Upper lobe of left lung (tissue), 6 donors: ENCODE results near the gene CTXND1. TPM values are rescaled to one million over a fixed set of nuclear protein-coding genes. Genes with fewer than 3 reads are reported as not detected.

Source experiments
- ATAC-seq, 2 donors: fragments of 200-7000 bp; cut with Tn5 transposase; one replicate each; pipeline ENCODE4 v1.9.1; 2022; ENCODE audit warnings: mild to moderate bottlenecking in 2 of 2, moderate library complexity in 2 of 2; ENCODE audit not compliant: low FRiP score in 2 of 2
- DNase-seq, 2 donors: peaks; one replicate each; pipeline ENCODE4 v3.0.0-alpha.2; 2019 to 2020
- H3K27ac ChIP-seq, 4 donors: fragments of 200-600 bp; sonication (generic); one replicate each; pipeline ENCODE4 v1.5.1; 2016 to 2019
- H3K27me3 ChIP-seq, 4 donors: fragments of 200-600 bp; sonication (generic); one replicate each; pipeline ENCODE4 v1.5.1; 2017 to 2019
- H3K36me3 ChIP-seq, 4 donors: fragments of 200-600 bp; sonication (generic); one replicate each; pipeline ENCODE4 v1.5.1; 2016 to 2019
- H3K4me1 ChIP-seq, 4 donors: fragments of 200-600 bp; sonication (generic); one replicate each; pipeline ENCODE4 v1.5.1; 2018 to 2019
- H3K4me3 ChIP-seq, 4 donors: fragments of 200-600 bp; sonication (generic); one replicate each; pipeline ENCODE4 v1.5.1; 2017 to 2019; ENCODE audit warnings: mild to moderate bottlenecking in 2 of 4, moderate library complexity in 1 of 4
- H3K9me3 ChIP-seq, 4 donors: fragments of 200-600 bp; sonication (generic); one replicate each; pipeline ENCODE4 v1.5.1; 2018 to 2019
- POLR2A ChIP-seq, 4 donors: fragments of 450-650 bp; IDR thresholded peaks; one replicate each; pipeline ENCODE4 v1.5.1; 2016 to 2017; ENCODE audit warnings: antibody characterized with exemption in 4 of 4, mild to moderate bottlenecking in 2 of 4
- POLR2AphosphoS5 ChIP-seq, 2 donors: sonication (generic); formaldehyde crosslinking; IDR thresholded peaks; one replicate each; pipeline ENCODE4 v1.5.1; 2017; ENCODE audit warnings: antibody characterized with exemption in 2 of 2
- WGBS, 2 donors: methylation state at CpG; one replicate each; pipeline ENCODE4 v1.1.5; 2017 to 2018; 5-methylcytosine and 5-hydroxymethylcytosine counted together
- total RNA-seq, 6 donors: library from RNA; depleted of rRNA in 4 of 6; stranded (reverse); fragments of >200 nt in 4 of 6; gene quantifications; one replicate each; pipeline versions ENCODE4 v1.1.0 to v1.2.1, GENCODE V29; 2016 to 2021
- TF ChIP-seq, protein P1 (sequence below), 6 experiments: fragments of 450-650 bp in 4 of 6; fragments of 200-600 bp in 2 of 6; sonication (generic) in 2 of 6; IDR thresholded peaks; one replicate each; pipeline ENCODE4 v1.5.1; 2016 to 2019; ENCODE audit warnings: antibody characterized with exemption in 6 of 6
- donor health status: DM: no; HTN: no; CAD: no; lungs with moderate emphysema.
- donor health status: DM: no; HTN: yes; CAD: no; lungs with severe emphysema.

The CTXND1 gene
- total RNA-seq, 6 donors from 2014 or later = 0.10 to 4.1 (median 1.1) TPM

DNA sequence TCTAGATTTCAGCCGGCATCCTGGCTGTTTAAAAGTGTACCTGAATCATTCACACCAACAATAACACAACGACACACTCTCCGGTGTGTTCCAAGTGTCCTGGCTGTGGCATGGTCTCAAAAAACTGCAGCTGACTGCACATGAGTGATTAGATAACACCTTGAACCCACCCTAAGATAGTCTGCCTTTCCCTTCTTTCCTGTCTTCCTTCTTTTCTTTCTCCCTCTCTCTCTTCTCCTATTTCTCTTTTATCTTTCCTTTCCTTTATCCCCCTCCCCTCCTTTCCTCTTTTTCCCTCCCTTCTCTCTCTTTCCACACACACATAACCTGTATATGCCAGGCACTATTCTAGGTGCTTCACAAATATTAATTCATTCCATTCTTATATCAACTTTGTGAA is 100.4 kb downstream of the CTXND1 start:
- Histone ChIP-seq H3K27me3 (no peaks in the 10 kb centered on the region), H3K4me1 (peaks cover 15 to 39% (median 36%) of the 10 kb centered on the region in 4 donors), H3K4me3 (no peak overlapping the region), H3K27ac (no peak overlapping the region), H3K36me3 (no peaks in the 10 kb centered on the region), H3K9me3 (no peaks in the 10 kb centered on the region)
- WGBS, 2 donors = 69 to 71% methylated on average over 3 of the region's 3 CpGs
- TF ChIP-seq POLR2A (IDR thresholded peaks at IDR 0.05) = no peak
- no peak for TF ChIP-seq POLR2AphosphoS5 (IDR thresholded peaks at IDR 0.05)
- TF ChIP-seq, protein P1, sequence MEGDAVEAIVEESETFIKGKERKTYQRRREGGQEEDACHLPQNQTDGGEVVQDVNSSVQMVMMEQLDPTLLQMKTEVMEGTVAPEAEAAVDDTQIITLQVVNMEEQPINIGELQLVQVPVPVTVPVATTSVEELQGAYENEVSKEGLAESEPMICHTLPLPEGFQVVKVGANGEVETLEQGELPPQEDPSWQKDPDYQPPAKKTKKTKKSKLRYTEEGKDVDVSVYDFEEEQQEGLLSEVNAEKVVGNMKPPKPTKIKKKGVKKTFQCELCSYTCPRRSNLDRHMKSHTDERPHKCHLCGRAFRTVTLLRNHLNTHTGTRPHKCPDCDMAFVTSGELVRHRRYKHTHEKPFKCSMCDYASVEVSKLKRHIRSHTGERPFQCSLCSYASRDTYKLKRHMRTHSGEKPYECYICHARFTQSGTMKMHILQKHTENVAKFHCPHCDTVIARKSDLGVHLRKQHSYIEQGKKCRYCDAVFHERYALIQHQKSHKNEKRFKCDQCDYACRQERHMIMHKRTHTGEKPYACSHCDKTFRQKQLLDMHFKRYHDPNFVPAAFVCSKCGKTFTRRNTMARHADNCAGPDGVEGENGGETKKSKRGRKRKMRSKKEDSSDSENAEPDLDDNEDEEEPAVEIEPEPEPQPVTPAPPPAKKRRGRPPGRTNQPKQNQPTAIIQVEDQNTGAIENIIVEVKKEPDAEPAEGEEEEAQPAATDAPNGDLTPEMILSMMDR (IDR thresholded peaks at IDR 0.05) = no peak
- DNase-seq (no peak), ATAC-seq (no peak)

DNA sequence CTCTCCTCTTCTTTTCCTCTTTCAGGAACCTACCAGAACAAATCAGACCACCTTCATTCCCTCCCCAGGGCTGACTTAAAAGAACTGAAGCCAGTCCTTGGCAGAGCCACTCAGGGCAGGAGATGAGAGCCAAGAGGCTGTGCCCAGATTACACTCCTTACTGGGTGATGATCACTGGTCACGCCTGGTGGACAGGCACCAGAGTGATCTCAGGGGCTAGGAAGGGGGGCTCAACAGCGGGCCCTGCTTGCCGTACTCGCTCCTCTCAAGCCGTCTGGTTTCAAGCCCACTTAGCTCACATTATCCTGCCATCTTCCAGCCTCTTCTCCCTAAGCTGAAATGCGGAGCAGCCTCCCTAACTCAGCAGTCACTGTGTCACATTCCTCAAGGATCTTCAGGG is 100.9 kb downstream of the CTXND1 start:
- ATAC-seq (no peak), DNase-seq (no peak)
- Histone ChIP-seq H3K9me3 (no peaks in the 10 kb centered on the region), H3K27ac (no peak overlapping the region), H3K4me3 (no peak overlapping the region), H3K4me1 (peaks cover 12 to 35% (median 31%) of the 10 kb centered on the region in 4 donors), H3K27me3 (no peaks in the 10 kb centered on the region), H3K36me3 (no peaks in the 10 kb centered on the region)
- WGBS, 2 donors = 71 to 73% methylated on average over 6 of the region's 6 CpGs
- TF ChIP-seq, protein P1 (IDR thresholded peaks at IDR 0.05) = no peak
- no peak for TF ChIP-seq POLR2AphosphoS5 (IDR thresholded peaks at IDR 0.05)

Other genes with a start within 250 kb of the CTXND1 start
- 100 to 1,000 TPM in 2 of 6 donors, 10 to 100 TPM in 4; 36.7 to 151 (median 70.5) TPM for gene ZFAND6, start 192.5 kb downstream of the CTXND1 start, total RNA-seq
- gene FAH, start 99.2 kb downstream of the CTXND1 start, total RNA-seq = 10 to 100 TPM; 14.0 to 46.1 (median 34.5) TPM
- gene ARNT2, start 152.2 kb upstream of the CTXND1 start, total RNA-seq = 10 to 100 TPM in 3 of 6 donors, 1 to 10 TPM in 3; 4.7 to 26.9 (median 8.4) TPM